IMR-90 (cell line): ENCODE measurements around the gene CEBPB.

Source experiments
- CEBPB ChIP-seq: IDR thresholded peaks from 2 replicates; pipeline ENCODE4 v1.6.1; 2012; ENCODE audit warnings: low read depth, low read length, improper control_type of control experiment
- CHD1 ChIP-seq: IDR thresholded peaks from 2 replicates; pipeline ENCODE4 v1.6.1; 2012; ENCODE audit warnings: low read depth, low read length, improper control_type of control experiment
- MAFK ChIP-seq: IDR thresholded peaks from 2 replicates; pipeline ENCODE4 v1.6.1; 2012; ENCODE audit warnings: low read depth, low read length, improper control_type of control experiment
- MAZ ChIP-seq: IDR thresholded peaks from 2 replicates; pipeline ENCODE4 v1.6.1; 2012; ENCODE audit warnings: low read depth, mild to moderate bottlenecking, low read length, improper control_type of control experiment, moderate library complexity, borderline replicate concordance
- POLR2A ChIP-seq: IDR thresholded peaks from 2 replicates; pipeline ENCODE4 v1.6.1; 2012; ENCODE audit warnings: mild to moderate bottlenecking, low read depth, low read length
- RAD21 ChIP-seq: IDR thresholded peaks from 2 replicates; pipeline ENCODE4 v1.6.1; 2012; ENCODE audit warnings: low read length, improper control_type of control experiment
- SMC3 ChIP-seq: fragments of 150-350 bp; IDR thresholded peaks from 2 replicates; pipeline ENCODE4 v1.6.1; 2016; ENCODE audit warnings: low read depth, mild to moderate bottlenecking, antibody characterized with exemption, low read length, moderate library complexity
- TF ChIP-seq, protein P1 (sequence below): fragments of 150-350 bp; IDR thresholded peaks from 2 replicates; pipeline ENCODE4 v1.6.1; 2016; ENCODE audit warnings: low read depth, mild to moderate bottlenecking, low read length, moderate library complexity, borderline replicate concordance
- TF ChIP-seq, protein P2 (sequence below): conservative IDR thresholded peaks from 2 replicates; pipeline ENCODE4 v1.5.1; 2012; ENCODE audit warnings: mild to moderate bottlenecking, low read depth, low read length, improper control_type of control experiment
- TF ChIP-seq, protein P3 (sequence below): fragments of 150-350 bp; IDR thresholded peaks from 2 replicates; pipeline ENCODE4 v1.6.1; 2017; ENCODE audit warnings: mild to moderate bottlenecking, antibody characterized with exemption, low read length, low read depth

DNA sequence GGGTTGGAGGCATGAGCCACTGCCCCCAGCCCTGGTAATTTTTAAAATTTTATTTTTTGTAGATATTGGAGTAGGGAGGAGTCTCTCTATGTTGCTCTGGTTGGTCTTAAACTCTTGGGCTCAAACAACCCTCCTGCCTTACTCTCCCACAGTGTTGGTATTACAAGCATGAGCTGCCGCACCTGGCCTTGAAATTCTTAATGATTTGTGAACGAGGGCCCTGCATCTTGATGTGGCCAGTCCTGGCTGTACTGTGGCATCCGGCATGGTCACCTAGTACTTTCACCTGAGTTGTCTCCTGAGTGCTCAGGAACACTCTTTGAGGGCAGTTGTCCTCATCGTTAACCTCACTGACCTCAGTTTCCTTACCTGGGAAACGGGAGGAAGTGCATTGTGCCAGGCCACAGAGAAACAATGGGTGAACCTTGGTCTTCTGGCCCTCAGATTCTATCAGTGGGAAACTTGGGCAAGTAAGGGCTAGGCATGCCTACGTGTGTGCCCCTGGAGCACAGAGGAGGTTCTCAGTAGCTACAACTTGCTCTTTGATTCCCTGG is 19.5 kb downstream of the CEBPB start:
- TF ChIP-seq, protein P1, sequence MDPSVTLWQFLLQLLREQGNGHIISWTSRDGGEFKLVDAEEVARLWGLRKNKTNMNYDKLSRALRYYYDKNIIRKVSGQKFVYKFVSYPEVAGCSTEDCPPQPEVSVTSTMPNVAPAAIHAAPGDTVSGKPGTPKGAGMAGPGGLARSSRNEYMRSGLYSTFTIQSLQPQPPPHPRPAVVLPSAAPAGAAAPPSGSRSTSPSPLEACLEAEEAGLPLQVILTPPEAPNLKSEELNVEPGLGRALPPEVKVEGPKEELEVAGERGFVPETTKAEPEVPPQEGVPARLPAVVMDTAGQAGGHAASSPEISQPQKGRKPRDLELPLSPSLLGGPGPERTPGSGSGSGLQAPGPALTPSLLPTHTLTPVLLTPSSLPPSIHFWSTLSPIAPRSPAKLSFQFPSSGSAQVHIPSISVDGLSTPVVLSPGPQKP: no peak
- TF ChIP-seq, protein P2, sequence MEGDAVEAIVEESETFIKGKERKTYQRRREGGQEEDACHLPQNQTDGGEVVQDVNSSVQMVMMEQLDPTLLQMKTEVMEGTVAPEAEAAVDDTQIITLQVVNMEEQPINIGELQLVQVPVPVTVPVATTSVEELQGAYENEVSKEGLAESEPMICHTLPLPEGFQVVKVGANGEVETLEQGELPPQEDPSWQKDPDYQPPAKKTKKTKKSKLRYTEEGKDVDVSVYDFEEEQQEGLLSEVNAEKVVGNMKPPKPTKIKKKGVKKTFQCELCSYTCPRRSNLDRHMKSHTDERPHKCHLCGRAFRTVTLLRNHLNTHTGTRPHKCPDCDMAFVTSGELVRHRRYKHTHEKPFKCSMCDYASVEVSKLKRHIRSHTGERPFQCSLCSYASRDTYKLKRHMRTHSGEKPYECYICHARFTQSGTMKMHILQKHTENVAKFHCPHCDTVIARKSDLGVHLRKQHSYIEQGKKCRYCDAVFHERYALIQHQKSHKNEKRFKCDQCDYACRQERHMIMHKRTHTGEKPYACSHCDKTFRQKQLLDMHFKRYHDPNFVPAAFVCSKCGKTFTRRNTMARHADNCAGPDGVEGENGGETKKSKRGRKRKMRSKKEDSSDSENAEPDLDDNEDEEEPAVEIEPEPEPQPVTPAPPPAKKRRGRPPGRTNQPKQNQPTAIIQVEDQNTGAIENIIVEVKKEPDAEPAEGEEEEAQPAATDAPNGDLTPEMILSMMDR: no peak
- TF ChIP-seq SMC3 (no peak), MAZ (no peak), POLR2A (no peak), CEBPB (no peak), RAD21 (no peak), CHD1 (no peak), MAFK (no peak)
- TF ChIP-seq, protein P3, sequence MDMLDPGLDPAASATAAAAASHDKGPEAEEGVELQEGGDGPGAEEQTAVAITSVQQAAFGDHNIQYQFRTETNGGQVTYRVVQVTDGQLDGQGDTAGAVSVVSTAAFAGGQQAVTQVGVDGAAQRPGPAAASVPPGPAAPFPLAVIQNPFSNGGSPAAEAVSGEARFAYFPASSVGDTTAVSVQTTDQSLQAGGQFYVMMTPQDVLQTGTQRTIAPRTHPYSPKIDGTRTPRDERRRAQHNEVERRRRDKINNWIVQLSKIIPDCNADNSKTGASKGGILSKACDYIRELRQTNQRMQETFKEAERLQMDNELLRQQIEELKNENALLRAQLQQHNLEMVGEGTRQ: no peak
